Brain microvascular endothelial cell (primary cell): ENCODE data around the gene SLC51B.

ENCODE experiments used
- DNase-seq: peaks from one replicate; pipeline ENCODE4 v3.0.0-alpha.2; 2020
- H3K27ac ChIP-seq: fragments of 250-450 bp; sonication (Bioruptor Pico); 2 replicates; pipeline ENCODE4 v1.5.1; 2020; ENCODE audit warnings: mild to moderate bottlenecking, moderate library complexity
- H3K27me3 ChIP-seq: fragments of 250-450 bp; sonication (Bioruptor Pico); replicated peaks from 2 replicates; pipeline ENCODE4 v1.5.1; 2020; ENCODE audit warnings: mild to moderate bottlenecking
- H3K36me3 ChIP-seq: fragments of 250-450 bp; sonication (Bioruptor Pico); replicated peaks from 2 replicates; pipeline ENCODE4 v1.5.1; 2020; ENCODE audit warnings: mild to moderate bottlenecking
- H3K4me3 ChIP-seq: 2 replicates; pipeline ENCODE4 v1.5.1; 2011; ENCODE audit warnings: low read depth, mild to moderate bottlenecking, control low read depth, low read length, moderate library complexity
- CTCF ChIP-seq: IDR thresholded peaks from 2 replicates; pipeline ENCODE4 v1.5.1; 2011; ENCODE audit warnings: low read depth, mild to moderate bottlenecking, moderate library complexity, low read length, control low read depth, inconsistent platforms; ENCODE audit errors: missing control alignments
- in situ Hi-C: cut with HindIII; loops from 2 replicates; pipeline ENCODE4 v1.10.0; 2017; ENCODE audit warnings: low sequenced_read_pairs, low pct_ligation_motif_present

Gene SLC51B

GRCh38 chr15:65066001-65066634 lies 20.9 kb downstream of the SLC51B start:
- H3K4me3 ChIP-seq = no peak overlapping the region
- H3K36me3 ChIP-seq = no peaks in the 10 kb centered on the region
- TF ChIP-seq CTCF = no peak
- DNase-seq = peak; percentile 13
- in situ Hi-C loops = no loop called here
- H3K27ac ChIP-seq = no peak overlapping the region
- H3K27me3 ChIP-seq = peaks cover 17% of the 10 kb centered on the region

GRCh38 chr15:65066635-65067316 lies 21.6 kb downstream of the SLC51B start:
- no peak overlapping the region for H3K4me3 ChIP-seq
- H3K27ac ChIP-seq = no peak overlapping the region
- in situ Hi-C loops = no loop called here
- no peaks in the 10 kb centered on the region for H3K36me3 ChIP-seq
- no peak for DNase-seq
- TF ChIP-seq CTCF = no peak
- peaks cover 17% of the 10 kb centered on the region for H3K27me3 ChIP-seq

- Histone ChIP-seq H3K4me3 (no peak overlapping the region), H3K36me3 (no peaks in the 10 kb centered on the region), H3K27me3 (peaks cover 17% of the 10 kb centered on the region), H3K27ac (no peak overlapping the region)
- DNase-seq = no peak
- in situ Hi-C loops = no loop called here
- no peak for TF ChIP-seq CTCF
These were observed 22.1 kb downstream of the SLC51B start for GRCh38 chr15:65067317-65067644.

GRCh38 chr15:65067645-65068402 lies 22.6 kb downstream of the SLC51B start, which contains the start of gene RASL12:
TSS of gene RASL12 (minus strand) at chr15:65067991. CDS start at chr15:65067835, 156 bp downstream.
- in situ Hi-C loops = no loop called here
- no peak within 1 kb of the TSS for H3K4me3 ChIP-seq
- DNase-seq = no peak
- no peak within 1 kb of the TSS for H3K27ac ChIP-seq
- TF ChIP-seq CTCF = no peak
- H3K36me3 ChIP-seq = no peaks in the 10 kb centered on the region
- H3K27me3 ChIP-seq = peaks cover 17% of the 10 kb centered on the region

- no peaks in the 10 kb centered on the region for H3K36me3 ChIP-seq
- peaks cover 17% of the 10 kb centered on the region for H3K27me3 ChIP-seq
- H3K4me3 ChIP-seq = no peak overlapping the region
- no peak overlapping the region for H3K27ac ChIP-seq
- no peak for TF ChIP-seq CTCF
- DNase-seq = no peak
- in situ Hi-C loops = no loop called here
These were observed 23.2 kb downstream of the SLC51B start for GRCh38 chr15:65068403-65068788.
